Measurements from ENCODE around the gene FAM13C.
"Not testable (repeated sequence)": the region's sequence is repeated elsewhere in the genome, so short reads cannot be mapped to it uniquely, and the experiment has no call there.

Gene FAM13C

GRCh38 chr10:59362144-59362958 lies at the start of gene FAM13C:
Gene FAM13C (minus strand): TSS chr10:59362549. CDS start chr10:59362460, 89 bp downstream.
- H3F3A ChIP-seq (ENCODE audit: control insufficient read depth, insufficient read depth), result no peaks in the 10 kb centered on the region
- no peaks in the 10 kb centered on the region for H3K9me2 ChIP-seq (replicated peaks; ENCODE audit: control insufficient read depth, low read length)
- H4K20me1 ChIP-seq (ENCODE audit: control insufficient read depth, insufficient read depth, low read depth, low read length), result no peaks in the 10 kb centered on the region
- no peak within 1 kb of the TSS for H3K27ac ChIP-seq (ENCODE audit: low read depth, low read length)
- no peak within 1 kb of the TSS for H3K4me3 ChIP-seq (ENCODE audit: low read length)
- no peaks in the 10 kb centered on the region for H3K79me2 ChIP-seq (ENCODE audit: control insufficient read depth, low read length)
- no peaks in the 10 kb centered on the region for H3K36me3 ChIP-seq (ENCODE audit: control insufficient read depth, low read length)
- no peak for TF ChIP-seq EZH2phosphoT487 (IDR thresholded peaks at IDR 0.05; ENCODE audit: borderline replicate concordance, low read length)
- TF ChIP-seq CTCF (IDR thresholded peaks at IDR 0.05; ENCODE audit: low read depth, low read length, poor library complexity, severe bottlenecking), result no peak
- H3K27me3 ChIP-seq (ENCODE audit: control insufficient read depth, low read length), result peaks cover 11% of the 10 kb centered on the region
- H3K4me2 ChIP-seq (ENCODE audit: low read length), result no peak within 1 kb of the TSS
- H3K9me3 ChIP-seq (ENCODE audit: control insufficient read depth, insufficient read depth, low read length), result no peaks in the 10 kb centered on the region
- H3K4me1 ChIP-seq (ENCODE audit: control insufficient read depth, low read length), result no peaks in the 10 kb centered on the region

- TF ChIP-seq CTCF (IDR thresholded peaks at IDR 0.05; ENCODE audit: low read depth, low read length, poor library complexity, severe bottlenecking), result no peak
- TF ChIP-seq EZH2phosphoT487 (IDR thresholded peaks at IDR 0.05; ENCODE audit: borderline replicate concordance, low read length), result no peak
- H3K27me3 ChIP-seq (ENCODE audit: control insufficient read depth, low read length), result no peaks in the 10 kb centered on the region
- H3K4me2 ChIP-seq (ENCODE audit: low read length), result no peak overlapping the region
- H3K4me3 ChIP-seq (ENCODE audit: low read length), result no peak overlapping the region
- no peaks in the 10 kb centered on the region for H3K4me1 ChIP-seq (ENCODE audit: control insufficient read depth, low read length)
- H3K9me2 ChIP-seq (replicated peaks; ENCODE audit: control insufficient read depth, low read length), result no peaks in the 10 kb centered on the region
- H4K20me1 ChIP-seq (ENCODE audit: control insufficient read depth, insufficient read depth, low read depth, low read length), result no peaks in the 10 kb centered on the region
- no peaks in the 10 kb centered on the region for H3K79me2 ChIP-seq (ENCODE audit: control insufficient read depth, low read length)
- no peaks in the 10 kb centered on the region for H3K9me3 ChIP-seq (ENCODE audit: control insufficient read depth, insufficient read depth, low read length)
- no peaks in the 10 kb centered on the region for H3F3A ChIP-seq (ENCODE audit: control insufficient read depth, insufficient read depth)
- H3K27ac ChIP-seq (ENCODE audit: low read depth, low read length), result no peak overlapping the region
- H3K36me3 ChIP-seq (ENCODE audit: control insufficient read depth, low read length), result no peaks in the 10 kb centered on the region
These were observed 42.9 kb upstream of the FAM13C start for GRCh38 chr10:59405235-59405634.

GRCh38 chr10:59400214-59400613 lies 37.9 kb upstream of the FAM13C start:
- Histone ChIP-seq H3K36me3 (ENCODE audit: control insufficient read depth, low read length) (no peaks in the 10 kb centered on the region), H4K20me1 (ENCODE audit: control insufficient read depth, insufficient read depth, low read depth, low read length) (no peaks in the 10 kb centered on the region), H3K4me3 (ENCODE audit: low read length) (no peak overlapping the region), H3K79me2 (ENCODE audit: control insufficient read depth, low read length) (no peaks in the 10 kb centered on the region), H3K9me2 (replicated peaks; ENCODE audit: control insufficient read depth, low read length) (no peaks in the 10 kb centered on the region), H3K27me3 (ENCODE audit: control insufficient read depth, low read length) (no peaks in the 10 kb centered on the region), H3K4me1 (ENCODE audit: control insufficient read depth, low read length) (no peaks in the 10 kb centered on the region), H3K27ac (ENCODE audit: low read depth, low read length) (no peak overlapping the region), H3K9me3 (ENCODE audit: control insufficient read depth, insufficient read depth, low read length) (no peaks in the 10 kb centered on the region), H3F3A (ENCODE audit: control insufficient read depth, insufficient read depth) (no peaks in the 10 kb centered on the region), H3K4me2 (ENCODE audit: low read length) (no peak overlapping the region)
- TF ChIP-seq CTCF (IDR thresholded peaks at IDR 0.05; ENCODE audit: low read depth, low read length, poor library complexity, severe bottlenecking) (no peak), EZH2phosphoT487 (IDR thresholded peaks at IDR 0.05; ENCODE audit: borderline replicate concordance, low read length) (no peak)

GRCh38 chr10:59399329-59399728 lies 37.0 kb upstream of the FAM13C start:
- not testable (repeated sequence) for H3K4me1 ChIP-seq (ENCODE audit: control insufficient read depth, low read length); H3K36me3 ChIP-seq (ENCODE audit: control insufficient read depth, low read length); H3K4me3 ChIP-seq (ENCODE audit: low read length); H3K79me2 ChIP-seq (ENCODE audit: control insufficient read depth, low read length); H4K20me1 ChIP-seq (ENCODE audit: control insufficient read depth, insufficient read depth, low read depth, low read length); H3K4me2 ChIP-seq (ENCODE audit: low read length); H3K27me3 ChIP-seq (ENCODE audit: control insufficient read depth, low read length); H3F3A ChIP-seq (ENCODE audit: control insufficient read depth, insufficient read depth); H3K9me2 ChIP-seq (replicated peaks; ENCODE audit: control insufficient read depth, low read length); H3K9me3 ChIP-seq (ENCODE audit: control insufficient read depth, insufficient read depth, low read length); H3K27ac ChIP-seq (ENCODE audit: low read depth, low read length)

All from DOHH2 (cell line).